Choroid plexus epithelial cell (primary cell): ENCODE measurements around the gene SLAMF7.

ENCODE experiments used
- DNase-seq: peaks from one replicate; pipeline ENCODE4 v3.0.0-alpha.2; 2010; ENCODE audit warnings: low read depth
- H3K4me3 ChIP-seq: 2 replicates; pipeline ENCODE4 v1.5.1; 2011; ENCODE audit warnings: low read depth, mild to moderate bottlenecking, control low read depth, low read length, moderate library complexity
- CTCF ChIP-seq: conservative IDR thresholded peaks from 2 replicates; pipeline ENCODE4 v1.5.1; 2011; ENCODE audit warnings: low read depth, mild to moderate bottlenecking, control low read depth, inconsistent platforms, low read length, moderate library complexity

The SLAMF7 gene

GRCh38 chr1:160720356-160721085 is 18.5 kb upstream of the SLAMF7 start:
- no peak for TF ChIP-seq CTCF
- DNase-seq: peak; percentile 5
- H3K4me3 ChIP-seq: no peak overlapping the region

DNA sequence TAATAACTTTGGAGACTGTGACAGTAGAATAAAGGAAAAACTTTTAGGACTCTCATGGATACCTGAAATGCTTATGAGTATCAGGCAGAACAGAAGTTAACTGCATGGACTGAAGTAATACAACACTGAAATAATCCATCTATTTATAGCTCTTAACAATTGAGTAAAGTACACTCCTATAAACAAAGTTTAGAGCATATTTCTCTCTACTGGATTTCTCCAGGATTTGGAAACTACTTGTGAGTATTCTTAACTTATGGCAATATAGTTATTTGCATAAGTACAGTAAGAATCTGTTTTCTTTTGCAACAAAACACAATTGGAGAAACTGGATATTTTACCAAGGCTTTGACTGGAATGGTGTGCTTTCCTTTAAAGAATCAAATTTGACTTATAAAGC is 17.6 kb upstream of the SLAMF7 start:
- TF ChIP-seq CTCF: no peak
- no peak for DNase-seq

GRCh38 chr1:160722726-160723125 is 16.3 kb upstream of the SLAMF7 start:
- H3K4me3 ChIP-seq: no peak overlapping the region
- no peak for TF ChIP-seq CTCF
- DNase-seq: no peak

More for the DNA sequence above, 17.6 kb upstream of the SLAMF7 start:
- no peak overlapping the region for H3K4me3 ChIP-seq

- no peak for TF ChIP-seq CTCF
- DNase-seq: no peak
- H3K4me3 ChIP-seq: no peak overlapping the region
Observed at GRCh38 chr1:160723332-160723731, 15.7 kb upstream of the SLAMF7 start.

- H3K4me3 ChIP-seq: no peak overlapping the region
- no peak for DNase-seq
- TF ChIP-seq CTCF: no peak
Observed at GRCh38 chr1:160724465-160725242, 14.4 kb upstream of the SLAMF7 start.

GRCh38 chr1:160726114-160726497 is 12.9 kb upstream of the SLAMF7 start:
- H3K4me3 ChIP-seq: no peak overlapping the region
- DNase-seq: peak; percentile 6
- TF ChIP-seq CTCF: no peak
